Peyer's patch (tissue), 4 donors: ENCODE data around the gene ZNF100.

Experiments
- POLR2A ChIP-seq, 2 donors: fragments of 450-650 bp; IDR thresholded peaks; one replicate each; pipeline ENCODE4 v1.5.1; 2017; ENCODE audit warnings: antibody characterized with exemption in 2 of 2, mild to moderate bottlenecking in 2 of 2, moderate library complexity in 2 of 2
- TF ChIP-seq, protein P1 (sequence below), 6 experiments: fragments of 450-650 bp in 4 of 6; fragments of 200-600 bp in 2 of 6; sonication (generic) in 1 of 6; IDR thresholded peaks; one replicate each; pipeline ENCODE4 v1.5.1; 2017 to 2019; ENCODE audit warnings: antibody characterized with exemption in 6 of 6, mild to moderate bottlenecking in 3 of 6, moderate library complexity in 1 of 6

- TF ChIP-seq, protein P1, sequence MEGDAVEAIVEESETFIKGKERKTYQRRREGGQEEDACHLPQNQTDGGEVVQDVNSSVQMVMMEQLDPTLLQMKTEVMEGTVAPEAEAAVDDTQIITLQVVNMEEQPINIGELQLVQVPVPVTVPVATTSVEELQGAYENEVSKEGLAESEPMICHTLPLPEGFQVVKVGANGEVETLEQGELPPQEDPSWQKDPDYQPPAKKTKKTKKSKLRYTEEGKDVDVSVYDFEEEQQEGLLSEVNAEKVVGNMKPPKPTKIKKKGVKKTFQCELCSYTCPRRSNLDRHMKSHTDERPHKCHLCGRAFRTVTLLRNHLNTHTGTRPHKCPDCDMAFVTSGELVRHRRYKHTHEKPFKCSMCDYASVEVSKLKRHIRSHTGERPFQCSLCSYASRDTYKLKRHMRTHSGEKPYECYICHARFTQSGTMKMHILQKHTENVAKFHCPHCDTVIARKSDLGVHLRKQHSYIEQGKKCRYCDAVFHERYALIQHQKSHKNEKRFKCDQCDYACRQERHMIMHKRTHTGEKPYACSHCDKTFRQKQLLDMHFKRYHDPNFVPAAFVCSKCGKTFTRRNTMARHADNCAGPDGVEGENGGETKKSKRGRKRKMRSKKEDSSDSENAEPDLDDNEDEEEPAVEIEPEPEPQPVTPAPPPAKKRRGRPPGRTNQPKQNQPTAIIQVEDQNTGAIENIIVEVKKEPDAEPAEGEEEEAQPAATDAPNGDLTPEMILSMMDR (IDR thresholded peaks at IDR 0.05) = no peak
- TF ChIP-seq POLR2A (IDR thresholded peaks at IDR 0.05) = no peak
Observed at GRCh38 chr19:21812448-21812847, 45.1 kb upstream of the ZNF100 start.
